ENCODE results near the gene SMAP1.
"Not testable (repeated sequence)": the region's sequence is repeated elsewhere in the genome, so short reads cannot be mapped to it uniquely, and the experiment has no call there.

Gene SMAP1

GRCh38 chr6:70684794-70685493 is 17.3 kb downstream of the SMAP1 start:
- no peak for DNase-seq

GRCh38 chr6:70685494-70686180 is 18.0 kb downstream of the SMAP1 start:
- no peak for DNase-seq

- peak; percentile 63 for DNase-seq
Measured at GRCh38 chr6:70686548-70687133, 19.0 kb downstream of the SMAP1 start.

- DNase-seq: no peak
Measured at GRCh38 chr6:70693887-70694286, 26.2 kb downstream of the SMAP1 start.

GRCh38 chr6:70694371-70694770 is 26.7 kb downstream of the SMAP1 start:
- no peak for DNase-seq

GRCh38 chr6:70700922-70701876 is 33.5 kb downstream of the SMAP1 start:
- DNase-seq: no peak

- no peak for DNase-seq
Measured at GRCh38 chr6:70705772-70706171, 38.1 kb downstream of the SMAP1 start.

- peak; percentile 72 for DNase-seq
Measured at GRCh38 chr6:70706491-70707123, 38.9 kb downstream of the SMAP1 start.

- no peak for DNase-seq
Measured at GRCh38 chr6:70707893-70708292, 40.2 kb downstream of the SMAP1 start.

- DNase-seq: no peak
Measured at GRCh38 chr6:70708448-70708847, 40.8 kb downstream of the SMAP1 start.

GRCh38 chr6:70709826-70710225 is 42.1 kb downstream of the SMAP1 start:
- DNase-seq: no peak

GRCh38 chr6:70714716-70715257 is 47.1 kb downstream of the SMAP1 start:
- DNase-seq: no peak

GRCh38 chr6:70717038-70717801 is 49.5 kb downstream of the SMAP1 start:
- DNase-seq: no peak

GRCh38 chr6:70724524-70724923 is 56.8 kb downstream of the SMAP1 start:
- no peak for DNase-seq

GRCh38 chr6:70725817-70726415 is 58.2 kb downstream of the SMAP1 start:
- no peak for DNase-seq

- DNase-seq: no peak
Measured at GRCh38 chr6:70734381-70734780, 66.7 kb downstream of the SMAP1 start.

GRCh38 chr6:70734979-70735378 is 67.3 kb downstream of the SMAP1 start:
- no peak for DNase-seq

GRCh38 chr6:70735513-70735912 is 67.8 kb downstream of the SMAP1 start:
- DNase-seq: no peak

- no peak for DNase-seq
Measured at GRCh38 chr6:70738028-70738427, 70.3 kb downstream of the SMAP1 start.

GRCh38 chr6:70739534-70739933 is 71.9 kb downstream of the SMAP1 start:
- no peak for DNase-seq

GRCh38 chr6:70740746-70741145 is 73.1 kb downstream of the SMAP1 start:
- not testable (repeated sequence) for DNase-seq

All from hematopoietic multipotent progenitor cell treated with erythropoietin and hydrocortisone succinate and interleukin-3 and kit ligand, for 8 days (in vitro differentiated cells).